A673 (cell line): ENCODE measurements around the gene HHIPL2. TPM values are rescaled to one million over a fixed set of nuclear protein-coding genes. Genes with fewer than 3 reads are reported as not detected.

Source experiments
- BruUV-seq: library from RNA; stranded (reverse); fragments of 400-500 nt; replicated peaks from 2 replicates; lab custom pipeline; 2021; lab: Mats Ljungman, UMichigan
- CTCF ChIA-PET: fragments of 300-600 bp; sonication (Branson Sonifier 250); formaldehyde crosslinking; loops from one replicate; lab custom pipeline; 2022; ENCODE audit warnings: antibody characterized with exemption; lab: Charles Lee
- POLR2A ChIA-PET: fragments of 300-600 bp; sonication (Branson Sonifier 250); formaldehyde crosslinking; loops from one replicate; lab custom pipeline; 2022; ENCODE audit warnings: antibody characterized with exemption; ENCODE audit not compliant: low non-redundant PET; lab: Charles Lee
- DNase-seq: peaks from one replicate; pipeline ENCODE4 v3.0.0-alpha.2; 2015; ENCODE audit warnings: low spot score
- H3K27ac ChIP-seq: fragments of 200-600 bp; sonication (generic); 2 replicates; pipeline ENCODE4 v1.5.1; 2016; ENCODE audit warnings: mixed run types, low read depth, mild to moderate bottlenecking, mixed read lengths, antibody characterized with exemption, low read length; ENCODE audit not compliant: poor library complexity, severe bottlenecking
- H3K27me3 ChIP-seq: fragments of 200-600 bp; sonication (generic); replicated peaks from 2 replicates; pipeline ENCODE4 v1.6.1; 2017; ENCODE audit warnings: mixed run types, low read depth, mild to moderate bottlenecking, mixed read lengths, antibody characterized with exemption, low read length; ENCODE audit not compliant: insufficient read depth, poor library complexity
- H3K36me3 ChIP-seq: fragments of 200-600 bp; sonication (generic); 2 replicates; pipeline ENCODE4 v1.6.1; 2016; ENCODE audit warnings: mixed run types, mild to moderate bottlenecking, mixed read lengths, antibody characterized with exemption, low read length; ENCODE audit not compliant: insufficient read depth, poor library complexity, severe bottlenecking
- H3K4me1 ChIP-seq: fragments of 200-600 bp; sonication (generic); 2 replicates; pipeline ENCODE4 v1.6.1; 2017; ENCODE audit warnings: mixed run types, mild to moderate bottlenecking, mixed read lengths, antibody characterized with exemption, low read length; ENCODE audit not compliant: insufficient read depth, poor library complexity, severe bottlenecking
- H3K4me3 ChIP-seq: fragments of 200-600 bp; sonication (generic); 2 replicates; pipeline ENCODE4 v1.5.1; 2016; ENCODE audit warnings: low read depth, mixed run types, mild to moderate bottlenecking, mixed read lengths, low read length; ENCODE audit not compliant: poor library complexity, severe bottlenecking
- H3K9me3 ChIP-seq: fragments of 200-600 bp; sonication (generic); 2 replicates; pipeline ENCODE4 v1.6.1; 2016; ENCODE audit warnings: mixed run types, low read depth, mild to moderate bottlenecking, mixed read lengths, antibody characterized with exemption, low read length; ENCODE audit not compliant: poor library complexity, severe bottlenecking
- CTCF ChIP-seq: fragments of 300-800, 200-600 bp; sonication (generic); conservative IDR thresholded peaks from 2 replicates; pipeline ENCODE4 v1.5.1; 2017; ENCODE audit warnings: low read depth, mild to moderate bottlenecking, antibody characterized with exemption, low read length, moderate library complexity, mixed read lengths
- EZH2 ChIP-seq: fragments of 200-600 bp; sonication (generic); IDR thresholded peaks from 2 replicates; pipeline ENCODE4 v1.6.1; 2017; ENCODE audit warnings: borderline replicate concordance, low read depth, mild to moderate bottlenecking, mixed read lengths, antibody characterized with exemption, low read length; ENCODE audit not compliant: poor library complexity, severe bottlenecking
- intact Hi-C: fragments of 100-400 bp; cut with micrococcal nuclease; formaldehyde crosslinking; loops from one replicate; pipeline ENCODE4 v1.10.0; 2022; ENCODE audit not compliant: unreplicated experiment
- total RNA-seq: library from RNA; stranded (reverse); gene quantifications from 2 replicates; pipeline ENCODE4 v1.2.3, GENCODE V29; 2021

HHIPL2 gene
- total RNA-seq, 1 experiment from 2014 or later, result not detected

- POLR2A ChIA-PET, result no interaction called here
- Histone ChIP-seq H3K27ac (no peak overlapping the region), H3K36me3 (peaks cover 30% of the 10 kb centered on the region), H3K4me3 (no peak overlapping the region), H3K9me3 (no peaks in the 10 kb centered on the region), H3K27me3 (no peaks in the 10 kb centered on the region), H3K4me1 (no peaks in the 10 kb centered on the region)
- no peak for TF ChIP-seq EZH2
- TF ChIP-seq CTCF, result no peak
- DNase-seq, result no peak
- BruUV-seq, result no TSS peak
- intact Hi-C loops, result no loop called here
- CTCF ChIA-PET, result no interaction called here
Observed at GRCh38 chr1:222557574-222557973, 9.7 kb upstream of the HHIPL2 start.

- Histone ChIP-seq H3K27me3 (no peaks in the 10 kb centered on the region), H3K4me1 (no peaks in the 10 kb centered on the region), H3K9me3 (no peaks in the 10 kb centered on the region), H3K4me3 (no peak overlapping the region), H3K36me3 (peaks cover 30% of the 10 kb centered on the region), H3K27ac (no peak overlapping the region)
- intact Hi-C loops, result no loop called here
- DNase-seq, result no peak
- CTCF ChIA-PET, result no interaction called here
- TF ChIP-seq EZH2 (no peak), CTCF (no peak)
- BruUV-seq, result no TSS peak
- POLR2A ChIA-PET, result no interaction called here
Observed at GRCh38 chr1:222557148-222557547, 9.2 kb upstream of the HHIPL2 start.

GRCh38 chr1:222555992-222556615 is 8.2 kb upstream of the HHIPL2 start:
- CTCF ChIA-PET, result no interaction called here
- Histone ChIP-seq H3K27ac (no peak overlapping the region), H3K4me3 (no peak overlapping the region), H3K4me1 (no peaks in the 10 kb centered on the region), H3K9me3 (no peaks in the 10 kb centered on the region), H3K27me3 (no peaks in the 10 kb centered on the region), H3K36me3 (peaks cover 27% of the 10 kb centered on the region)
- DNase-seq, result no peak
- intact Hi-C loops, result no loop called here
- TF ChIP-seq CTCF (no peak), EZH2 (no peak)
- POLR2A ChIA-PET, result no interaction called here
- no TSS peak for BruUV-seq
